Erythroblast (primary cell): ENCODE results near the gene TMEM26.

ENCODE experiments used
- DNase-seq, 2 experiments: peaks; one replicate each; lab custom pipeline; 2025; lab: John Stamatoyannopoulos, UW
- GATA1 ChIP-seq: IDR thresholded peaks from 2 replicates; pipeline ENCODE4 v1.6.1; 2011; ENCODE audit warnings: low read depth, mild to moderate bottlenecking, control low read depth, low read length, moderate library complexity
- POLR2A ChIP-seq: IDR thresholded peaks from 2 replicates; pipeline ENCODE4 v1.6.1; 2011; ENCODE audit warnings: mild to moderate bottlenecking, low read length

TMEM26 gene

DNA sequence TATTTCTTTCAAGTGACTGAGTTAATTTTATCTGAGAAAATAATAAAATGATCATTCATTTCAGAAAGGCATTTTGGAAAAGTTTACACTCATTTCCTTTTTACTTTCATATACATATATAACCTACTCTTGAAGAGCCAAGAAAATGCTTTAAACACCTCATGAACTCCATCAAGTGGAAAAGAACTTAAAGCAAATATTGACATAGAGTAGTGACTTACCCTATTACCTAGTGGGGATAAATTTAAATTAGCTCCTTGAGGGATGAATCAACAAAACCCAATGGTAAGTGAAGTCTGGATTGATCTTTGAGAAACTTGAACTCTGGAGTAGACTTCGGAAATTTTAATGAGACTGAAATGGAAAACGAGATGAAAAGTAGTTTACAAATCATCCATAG is 88.6 kb downstream of the TMEM26 start:
- no peak for DNase-seq
- TF ChIP-seq POLR2A (no peak), GATA1 (no peak)

DNA sequence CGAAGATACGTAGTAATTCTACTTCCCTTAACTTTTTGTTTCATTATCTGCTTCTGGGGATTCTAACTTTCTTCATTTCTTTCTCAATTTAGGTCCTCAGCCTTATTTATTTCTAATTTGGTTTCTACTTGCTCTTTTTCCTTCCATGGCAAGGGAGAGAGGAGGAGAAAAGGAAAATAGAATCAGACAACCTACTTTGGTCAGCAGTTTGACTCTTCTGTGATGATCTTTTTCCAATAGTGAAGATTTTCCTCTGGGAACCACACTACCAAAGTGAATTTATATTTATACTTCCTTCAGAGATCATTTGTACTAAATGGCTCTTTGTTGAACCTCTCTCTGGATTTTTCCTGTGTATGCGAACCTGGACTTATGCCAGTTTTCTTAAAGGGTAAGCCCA is 90.2 kb downstream of the TMEM26 start:
- TF ChIP-seq GATA1 (no peak), POLR2A (no peak)
- DNase-seq: no peak

GRCh38 chr10:61359452-61359851 is 93.7 kb downstream of the TMEM26 start:
- no peak for DNase-seq
- TF ChIP-seq POLR2A (no peak), GATA1 (no peak)

DNA sequence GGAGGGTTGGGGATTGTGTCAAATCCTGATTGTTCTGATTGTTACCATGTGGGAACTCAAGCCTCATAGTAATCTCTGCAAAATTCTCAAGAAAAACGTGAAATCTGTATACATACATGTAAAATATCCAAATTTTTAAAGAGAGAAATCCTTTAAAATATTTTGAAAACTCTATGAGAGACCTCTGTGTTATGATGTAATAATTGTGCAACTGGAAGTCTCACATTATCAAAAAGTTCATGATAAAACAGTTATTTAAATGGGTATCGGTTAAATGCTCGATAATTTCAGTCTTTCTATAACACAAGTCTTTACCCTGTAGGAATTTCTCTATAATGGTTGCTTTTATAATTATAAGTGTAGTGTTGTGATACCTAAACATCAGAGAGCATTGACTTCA is 95.5 kb downstream of the TMEM26 start:
- no peak for DNase-seq
- TF ChIP-seq GATA1 (no peak), POLR2A (no peak)
